SW480 (cell line): ENCODE results near the gene CDH13.

Experiments used
- DNase-seq: peaks from one replicate; pipeline ENCODE4 v3.0.0-alpha.2; 2016; ENCODE audit warnings: low spot score

The CDH13 gene

DNA sequence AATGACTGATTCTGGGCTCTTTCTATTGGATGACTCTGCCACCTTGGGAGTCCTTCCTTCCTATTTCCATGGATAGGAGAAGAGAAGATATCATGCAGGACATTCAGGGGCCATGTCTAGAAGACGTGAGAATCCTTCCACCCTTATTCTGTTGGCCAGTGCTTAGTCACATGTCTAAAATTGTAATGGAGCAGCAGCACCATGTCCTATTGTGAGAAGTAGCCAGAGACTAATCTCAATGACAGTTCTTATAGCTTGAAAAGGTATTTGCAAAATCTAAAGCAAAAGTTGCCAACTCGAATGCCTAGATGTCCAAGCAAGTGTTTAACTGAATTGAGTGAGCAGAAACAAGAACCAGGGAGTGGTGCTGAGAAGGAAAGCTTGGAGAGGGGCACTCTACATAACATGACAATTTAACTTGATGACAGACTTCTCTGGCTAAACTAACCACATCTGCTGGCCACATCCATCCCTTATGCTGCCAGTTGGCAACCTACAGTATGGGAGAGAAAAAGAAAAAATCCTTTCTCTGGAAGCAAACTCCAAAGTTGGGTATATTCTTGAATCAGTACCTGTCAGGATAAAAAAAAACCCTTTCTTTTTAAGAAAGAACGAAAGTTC lies 225.7 kb downstream of the CDH13 start:
- DNase-seq: no peak

- no peak for DNase-seq
Observed at GRCh38 chr16:82855471-82855870, 228.7 kb downstream of the CDH13 start.

GRCh38 chr16:82857693-82858365 lies 231.1 kb downstream of the CDH13 start:
- no peak for DNase-seq

- DNase-seq: no peak
Observed at GRCh38 chr16:82859662-82860061, 232.9 kb downstream of the CDH13 start.

DNA sequence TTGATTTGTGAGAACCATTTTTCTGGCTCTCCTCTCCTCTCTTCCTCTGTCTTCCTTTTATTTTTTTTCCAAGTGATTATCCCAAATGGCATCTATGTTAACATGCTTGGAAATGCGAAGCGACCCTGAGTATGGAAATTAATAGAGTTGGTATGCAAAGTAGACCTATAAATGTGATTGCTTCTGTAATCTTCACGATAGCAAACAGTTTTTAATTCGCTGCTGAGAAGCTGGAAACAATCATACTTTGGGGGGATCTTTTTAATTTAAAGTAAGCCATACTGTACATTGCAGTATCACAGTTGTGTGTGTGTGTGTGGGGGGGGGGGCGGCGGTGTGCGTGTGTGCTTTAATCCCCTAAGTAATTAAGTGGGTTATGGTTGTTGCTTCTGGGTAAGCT lies 233.3 kb downstream of the CDH13 start:
- DNase-seq: no peak

GRCh38 chr16:82862057-82862456 lies 235.3 kb downstream of the CDH13 start:
- DNase-seq: no peak

DNA sequence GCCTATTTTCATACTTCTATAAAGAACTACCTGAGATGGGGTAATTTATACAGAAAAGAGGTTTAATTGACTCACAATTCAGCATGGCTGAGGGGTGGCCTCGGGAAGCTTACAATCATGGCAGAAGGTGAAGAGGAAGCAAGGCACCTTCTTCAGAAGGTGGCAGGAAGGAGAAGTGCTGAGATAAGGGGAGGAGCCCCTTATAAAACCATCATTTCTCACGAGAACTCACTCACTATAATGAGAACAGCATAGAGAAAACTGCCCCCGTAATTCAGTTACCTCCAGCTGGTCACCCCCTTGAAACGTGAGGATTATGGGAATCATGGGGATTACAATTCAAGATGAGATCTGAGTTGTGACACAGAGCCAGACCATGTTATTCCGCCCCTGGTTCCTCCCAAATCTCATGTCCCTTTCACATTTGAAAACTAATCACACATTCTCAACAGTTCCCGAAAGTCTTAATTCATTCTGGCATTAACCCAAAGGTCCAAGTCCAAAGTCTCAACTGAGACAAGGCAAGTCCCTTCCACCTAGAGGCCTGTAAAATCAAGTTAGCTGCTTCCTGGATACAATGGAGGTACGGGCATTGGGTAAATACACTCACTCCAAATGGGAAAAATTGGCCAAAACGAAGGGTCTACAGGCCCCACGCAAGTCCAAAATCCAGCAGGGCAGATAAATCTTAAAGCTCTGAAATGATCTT lies 237.7 kb downstream of the CDH13 start:
- DNase-seq: no peak

DNA sequence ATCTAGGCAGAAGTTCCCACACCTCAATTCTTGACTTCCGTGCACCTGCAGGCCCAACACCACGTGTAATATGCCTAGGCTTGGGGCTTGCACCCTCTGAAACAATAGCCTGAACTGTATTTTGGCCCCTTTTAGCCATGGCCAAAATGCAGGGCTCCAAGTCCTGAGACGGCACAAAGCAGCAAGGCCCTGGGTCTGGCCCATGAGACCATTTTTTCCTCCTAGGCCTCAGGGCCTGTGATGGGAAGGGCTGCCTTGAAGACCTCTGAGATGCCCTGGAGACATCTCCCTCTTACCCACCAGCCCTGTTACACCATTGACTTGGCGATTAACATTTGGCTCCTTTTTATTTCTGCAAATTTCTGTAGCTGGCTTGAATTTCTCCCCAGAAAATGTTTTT lies 238.6 kb downstream of the CDH13 start:
- DNase-seq: no peak

- DNase-seq: no peak
Observed at GRCh38 chr16:82867485-82867884, 240.7 kb downstream of the CDH13 start.

GRCh38 chr16:82874271-82874670 lies 247.5 kb downstream of the CDH13 start:
- no peak for DNase-seq

DNA sequence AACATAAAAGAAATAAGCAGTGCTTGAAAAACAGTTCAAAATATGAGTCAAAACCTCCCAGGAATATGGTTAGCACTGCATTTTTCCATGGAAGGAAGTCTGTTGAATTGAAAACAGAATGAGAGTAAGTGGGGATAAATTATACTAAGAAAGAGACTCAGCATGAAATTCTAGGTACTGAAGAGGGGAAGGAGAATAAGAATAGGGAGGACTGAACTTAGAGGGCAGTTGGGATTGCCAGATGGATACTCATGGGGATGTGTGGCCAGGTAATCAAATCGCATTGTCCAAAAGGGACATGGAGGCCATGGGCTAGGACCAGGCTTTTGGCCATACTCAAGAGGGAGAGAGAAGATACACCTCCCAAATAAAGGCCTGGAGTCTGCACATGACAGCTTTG lies 247.9 kb downstream of the CDH13 start:
- no peak for DNase-seq

- DNase-seq: no peak
Observed at GRCh38 chr16:82876951-82877350, 250.2 kb downstream of the CDH13 start.

GRCh38 chr16:82878466-82878865 lies 251.7 kb downstream of the CDH13 start:
- DNase-seq: no peak

DNA sequence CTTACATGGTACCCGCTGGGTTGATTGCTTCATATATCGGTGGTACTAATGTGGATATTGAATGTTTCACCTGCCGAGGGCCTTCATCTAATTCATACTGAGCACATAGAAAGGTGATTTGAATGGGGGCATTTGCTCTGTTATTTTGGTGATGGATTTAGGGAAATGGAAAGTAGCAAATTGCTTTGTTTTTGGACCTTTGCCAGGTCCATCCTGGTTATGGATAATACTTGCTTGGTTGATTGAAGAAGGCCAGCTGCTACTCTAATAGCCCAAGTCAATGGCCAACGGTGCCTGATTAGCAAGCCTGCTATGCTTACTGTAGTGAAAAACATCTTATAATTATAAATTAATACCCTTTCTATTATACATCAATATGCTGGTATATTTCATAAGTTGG lies 253.6 kb downstream of the CDH13 start:
- no peak for DNase-seq

DNA sequence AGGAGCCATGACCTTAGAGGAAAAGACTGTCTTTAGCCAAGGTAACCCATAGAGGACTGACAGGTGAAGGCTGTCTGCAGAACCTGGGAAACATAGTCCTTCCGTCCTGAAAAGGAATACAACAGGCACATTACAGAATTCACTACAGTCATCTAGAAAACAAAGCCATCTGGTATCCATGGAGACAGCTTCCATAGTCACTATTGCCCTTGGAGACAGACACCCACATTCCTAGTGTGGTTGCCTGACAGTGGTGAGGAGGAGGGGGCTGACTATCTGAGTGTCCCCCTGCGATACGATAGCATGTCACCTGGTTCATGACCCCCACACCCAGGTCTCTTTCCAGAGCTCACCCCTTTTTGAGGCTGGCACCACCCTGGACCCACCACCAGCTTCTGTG lies 254.7 kb downstream of the CDH13 start:
- DNase-seq: no peak

DNA sequence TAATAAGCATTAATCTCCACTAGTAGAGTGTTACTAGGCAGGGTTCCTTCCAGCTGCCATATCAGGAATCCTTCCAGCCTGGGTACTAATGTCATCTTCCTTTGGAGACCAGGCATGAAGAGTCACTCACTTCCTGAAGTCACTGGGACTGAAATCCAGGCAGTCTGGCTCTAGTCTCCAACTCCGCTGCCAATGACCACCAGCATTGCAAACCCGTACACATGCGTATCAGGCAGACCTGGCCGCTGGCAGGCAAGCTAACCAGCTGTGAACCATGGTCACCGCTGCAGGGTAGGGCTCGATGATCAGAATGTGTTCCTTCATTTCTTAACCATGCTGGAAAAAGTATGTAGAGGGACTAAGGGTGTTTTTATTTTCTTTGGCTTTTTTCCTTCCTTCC lies 255.5 kb downstream of the CDH13 start:
- DNase-seq: no peak

- DNase-seq: no peak
Observed at GRCh38 chr16:82882982-82883835, 256.4 kb downstream of the CDH13 start.

- DNase-seq: no peak
Observed at GRCh38 chr16:82884320-82884898, 257.6 kb downstream of the CDH13 start.

GRCh38 chr16:82886146-82886545 lies 259.4 kb downstream of the CDH13 start:
- no peak for DNase-seq

DNA sequence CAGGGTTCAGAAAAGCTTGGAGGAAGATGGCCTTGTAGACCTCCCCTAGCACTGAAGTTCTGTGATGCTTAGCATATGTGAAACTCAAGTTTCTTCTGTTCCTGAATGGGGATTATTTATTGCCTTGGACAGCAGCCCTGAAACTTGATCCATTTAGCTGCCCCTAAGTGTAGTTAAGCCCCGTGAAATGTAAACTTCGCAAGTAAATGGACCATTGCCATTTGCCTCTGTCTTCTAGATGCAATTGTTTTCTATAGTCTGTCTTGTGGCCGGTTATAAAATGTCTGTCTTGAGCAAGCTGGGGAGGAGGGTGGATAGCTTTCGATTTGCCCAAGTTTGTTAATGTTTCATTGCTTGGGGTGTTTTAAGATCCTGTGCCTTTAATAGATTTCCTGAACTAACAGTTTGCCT lies 261.8 kb downstream of the CDH13 start:
- no peak for DNase-seq

GRCh38 chr16:82891424-82891823 lies 264.7 kb downstream of the CDH13 start:
- no peak for DNase-seq

- DNase-seq: no peak
Observed at GRCh38 chr16:82891918-82892317, 265.1 kb downstream of the CDH13 start.
